Smooth muscle cell (in vitro differentiated cells): ENCODE data around the gene NCOA3. TPM values are rescaled to one million over a fixed set of nuclear protein-coding genes. Genes with fewer than 3 reads are reported as not detected.
A peak's percentile ranks its signal among the peaks of the same experiment; 100 is the strongest.

Source experiments
- DNase-seq: peaks from one replicate; lab custom pipeline; 2025; ENCODE audit not compliant: unreplicated experiment; lab: John Stamatoyannopoulos, UW
- H2AFZ ChIP-seq: fragments of 200-600 bp; sonication (generic); 2 replicates; pipeline ENCODE4 v1.6.0; 2016; ENCODE audit warnings: antibody characterized with exemption, low read depth, mild to moderate bottlenecking
- H3F3A ChIP-seq: fragments of 200-600 bp; sonication (generic); 2 replicates; pipeline ENCODE4 v1.6.0; 2017; ENCODE audit warnings: antibody characterized with exemption, low read depth
- H3K27ac ChIP-seq: fragments of 200-600 bp; sonication (generic); 2 replicates; pipeline ENCODE4 v1.5.1; 2016; ENCODE audit warnings: low read depth, mild to moderate bottlenecking
- H3K27me3 ChIP-seq: fragments of 200-600 bp; sonication (generic); 2 replicates; pipeline ENCODE4 v1.6.1; 2016; ENCODE audit warnings: low read depth, mild to moderate bottlenecking
- H3K36me3 ChIP-seq: fragments of 200-600 bp; sonication (generic); 2 replicates; pipeline ENCODE4 v1.5.1; 2016; ENCODE audit warnings: low read depth
- H3K4me1 ChIP-seq: fragments of 200-600 bp; sonication (generic); 2 replicates; pipeline ENCODE4 v1.5.1; 2016; ENCODE audit warnings: low read depth
- H3K4me2 ChIP-seq: fragments of 200-600 bp; sonication (generic); 2 replicates; pipeline ENCODE4 v1.6.0; 2016; ENCODE audit warnings: mild to moderate bottlenecking
- H3K4me3 ChIP-seq: fragments of 200-600 bp; sonication (generic); 2 replicates; pipeline ENCODE4 v1.5.1; 2016; ENCODE audit warnings: mild to moderate bottlenecking
- H3K79me2 ChIP-seq: fragments of 200-600 bp; sonication (generic); 2 replicates; pipeline ENCODE4 v1.6.0; 2016; ENCODE audit warnings: low read depth, mild to moderate bottlenecking
- H3K9ac ChIP-seq: fragments of 200-600 bp; sonication (generic); 2 replicates; pipeline ENCODE4 v1.6.0; 2016; ENCODE audit warnings: low read depth
- H3K9me3 ChIP-seq: fragments of 200-600 bp; sonication (generic); replicated peaks from 2 replicates; pipeline ENCODE4 v1.5.1; 2016; ENCODE audit warnings: low read depth
- H4K20me1 ChIP-seq: fragments of 200-600 bp; sonication (generic); 2 replicates; pipeline ENCODE4 v1.6.0; 2016; ENCODE audit warnings: low read depth
- CTCF ChIP-seq: fragments of 200-600 bp; sonication (generic); IDR thresholded peaks from 2 replicates; pipeline ENCODE4 v1.5.1; 2017; ENCODE audit warnings: borderline replicate concordance, mild to moderate bottlenecking, antibody characterized with exemption; ENCODE audit not compliant: insufficient read depth, poor library complexity, severe bottlenecking
- WGBS: methylation state at CpG from one replicate; pipeline ENCODE4 v1.1.7; 2016; ENCODE audit warnings: low lambda C conversion rate; 5-methylcytosine and 5-hydroxymethylcytosine counted together
- polyA plus RNA-seq: library from polyadenylated mRNA; unstranded; fragments of >200 nt; fragmentation: Nextera tagmentation; extraction: Ambion mirVana; gene quantifications from 2 replicates; pipeline ENCODE4 v1.2.1, GENCODE V29; 2016
- total RNA-seq: library from RNA; depleted of rRNA; stranded (reverse); fragments of >200 nt; gene quantifications from 2 replicates; pipeline ENCODE4 v1.2.3, GENCODE V29; 2014

NCOA3 gene
- total RNA-seq (25.9 and 28.4 TPM in 2 replicates), polyA plus RNA-seq (6.0 and 12.3 TPM in 2 replicates)

GRCh38 chr20:47501482-47502270 lies at the start of gene NCOA3:
NCOA3 (plus strand) TSS chr20:47501887; CDS start chr20:47622248, 120,361 bp downstream.
- H3K27ac ChIP-seq = peak within 1 kb of the TSS; percentile 74
- H3K36me3 ChIP-seq = no peaks in the 10 kb centered on the region
- peaks cover 37% of the 10 kb centered on the region for H4K20me1 ChIP-seq
- peak within 1 kb of the TSS; percentile 85 for H3K4me3 ChIP-seq
- H3K4me2 ChIP-seq = peak within 1 kb of the TSS; percentile 92
- peak within 1 kb of the TSS; percentile 92 for H3K9ac ChIP-seq
- H3F3A ChIP-seq = peaks cover 3% of the 10 kb centered on the region
- 2% methylated on average over 60 of the region's 74 CpGs for WGBS
- peaks cover 44% of the 10 kb centered on the region for H3K79me2 ChIP-seq
- peak within 1 kb of the TSS; percentile 90 for H2AFZ ChIP-seq
- H3K4me1 ChIP-seq = peaks cover 24% of the 10 kb centered on the region
- no peaks in the 10 kb centered on the region for H3K27me3 ChIP-seq
- no peaks in the 10 kb centered on the region for H3K9me3 ChIP-seq
- peak; percentile 68 for DNase-seq
- TF ChIP-seq CTCF = peak; percentile 36

- Histone ChIP-seq H2AFZ (no peak overlapping the region), H3K4me1 (no peaks in the 10 kb centered on the region), H3K4me2 (peak overlapping the region; percentile 55), H3F3A (no peaks in the 10 kb centered on the region), H3K36me3 (no peaks in the 10 kb centered on the region), H3K9me3 (no peaks in the 10 kb centered on the region), H3K4me3 (no peak overlapping the region), H3K79me2 (no peaks in the 10 kb centered on the region), H3K27me3 (no peaks in the 10 kb centered on the region), H3K9ac (peak overlapping the region; percentile 26), H4K20me1 (no peaks in the 10 kb centered on the region), H3K27ac (peak overlapping the region; percentile 95)
- WGBS = 55% methylated on average over 1 of the region's 1 CpG
- no peak for DNase-seq
- no peak for TF ChIP-seq CTCF
Observed at GRCh38 chr20:47452736-47453161, 48.9 kb upstream of the NCOA3 start.

- no peaks in the 10 kb centered on the region for H3K27me3 ChIP-seq
- H4K20me1 ChIP-seq = no peaks in the 10 kb centered on the region
- TF ChIP-seq CTCF = no peak
- H2AFZ ChIP-seq = peak overlapping the region; percentile 3
- no peak overlapping the region for H3K4me3 ChIP-seq
- no peaks in the 10 kb centered on the region for H3K36me3 ChIP-seq
- DNase-seq = no peak
- peak overlapping the region; percentile 75 for H3K9ac ChIP-seq
- H3K79me2 ChIP-seq = no peaks in the 10 kb centered on the region
- H3K4me2 ChIP-seq = peak overlapping the region; percentile 55
- H3K27ac ChIP-seq = peak overlapping the region; percentile 95
- H3K4me1 ChIP-seq = no peaks in the 10 kb centered on the region
- H3F3A ChIP-seq = no peaks in the 10 kb centered on the region
- 2% methylated on average over 4 of the region's 4 CpGs for WGBS
- no peaks in the 10 kb centered on the region for H3K9me3 ChIP-seq
Observed at GRCh38 chr20:47453167-47453782, 48.4 kb upstream of the NCOA3 start.
